ENCODE data around the gene COX10. TPM values are rescaled to one million over a fixed set of nuclear protein-coding genes. Genes with fewer than 3 reads are reported as not detected.

COX10 gene
- total RNA-seq, 2 experiments from 2014 or later = 29.9 to 30.6 TPM

DNA sequence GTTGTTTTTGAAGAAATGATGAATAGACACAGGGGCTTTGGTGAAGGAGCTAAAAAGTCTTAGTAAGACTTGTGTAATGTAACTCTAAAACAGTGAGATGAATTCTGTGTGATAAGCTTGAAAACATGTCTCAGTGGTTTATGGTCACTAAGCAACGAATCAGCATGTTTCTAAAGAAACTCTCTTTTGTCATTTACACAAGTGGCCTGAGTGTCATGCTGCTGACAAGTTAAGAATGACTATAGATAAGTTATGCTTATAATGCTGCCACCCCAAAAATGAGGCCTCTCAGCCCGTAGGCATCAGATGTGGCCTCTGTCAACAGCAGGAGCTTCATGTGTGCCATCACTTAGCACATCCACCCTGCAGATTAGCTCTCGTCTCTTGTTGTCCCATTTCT, 8.7 kb downstream of the COX10 start:
- Mint-ChIP-seq H3K27ac (no peak overlapping the region), H3K27me3 (ENCODE audit: low read depth) (no peaks in the 10 kb centered on the region), H3K4me3 (no peak overlapping the region), H3K9me3 (no peaks in the 10 kb centered on the region), H3K4me1 (ENCODE audit: low read depth) (peaks cover 15% of the 10 kb centered on the region), H3K36me3 (ENCODE audit: low read depth) (peaks cover 42% of the 10 kb centered on the region)
- DNase-seq = no peak
- intact Hi-C loops (cut with micrococcal nuclease) = no loop called here
- CTCF ChIA-PET = interaction anchor here (0.6 kb wide), 1 partner anchor 43 kb away, joined by 3 read pairs; no protein-coding TSS in a partner anchor

- intact Hi-C loops (cut with micrococcal nuclease) = no loop called here
- peaks cover 40% of the 10 kb centered on the region for H3K36me3 Mint-ChIP-seq (ENCODE audit: low read depth)
Measured at GRCh38 chr17:14080847-14081251, 11.5 kb downstream of the COX10 start.

GRCh38 chr17:14082848-14083247, 13.5 kb downstream of the COX10 start:
- CTCF ChIA-PET = no interaction called here
- Mint-ChIP-seq H3K27ac (no peak overlapping the region), H3K9me3 (no peaks in the 10 kb centered on the region), H3K4me1 (ENCODE audit: low read depth) (peaks cover 16% of the 10 kb centered on the region), H3K27me3 (ENCODE audit: low read depth) (no peaks in the 10 kb centered on the region), H3K4me3 (no peak overlapping the region), H3K36me3 (ENCODE audit: low read depth) (peaks cover 35% of the 10 kb centered on the region)
- no peak for DNase-seq
- intact Hi-C loops (cut with micrococcal nuclease) = no loop called here

More at GRCh38 chr17:14080847-14081251, 11.5 kb downstream of the COX10 start:
- Mint-ChIP-seq H3K4me3 (no peak overlapping the region), H3K27me3 (ENCODE audit: low read depth) (no peaks in the 10 kb centered on the region), H3K27ac (no peak overlapping the region), H3K9me3 (no peaks in the 10 kb centered on the region), H3K4me1 (ENCODE audit: low read depth) (peaks cover 5% of the 10 kb centered on the region)
- DNase-seq = no peak
- CTCF ChIA-PET = no interaction called here

DNA sequence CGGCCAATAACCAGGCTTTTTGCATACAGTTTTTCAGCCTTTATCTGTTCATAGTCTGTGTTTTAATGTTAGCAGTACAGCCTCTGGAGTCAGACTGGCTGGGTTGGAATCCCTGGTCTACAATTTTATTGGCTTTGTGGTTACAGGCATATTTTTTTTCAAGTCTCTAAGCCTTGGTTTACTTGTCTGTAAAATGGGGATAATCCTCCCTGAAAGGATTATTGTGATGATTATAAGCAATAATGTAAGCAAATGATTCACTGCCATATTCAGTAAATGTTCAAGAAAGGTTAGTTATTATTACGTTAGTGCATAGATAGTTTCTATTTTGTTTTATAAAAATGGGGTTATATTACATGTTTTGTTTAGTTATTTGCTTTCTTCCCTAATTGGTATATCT, 15.7 kb downstream of the COX10 start:
- Mint-ChIP-seq H3K27ac (no peak overlapping the region), H3K27me3 (ENCODE audit: low read depth) (no peaks in the 10 kb centered on the region), H3K4me1 (ENCODE audit: low read depth) (peaks cover 33% of the 10 kb centered on the region), H3K36me3 (ENCODE audit: low read depth) (peaks cover 26% of the 10 kb centered on the region), H3K9me3 (no peaks in the 10 kb centered on the region), H3K4me3 (no peak overlapping the region)
- DNase-seq = no peak
- CTCF ChIA-PET = no interaction called here
- intact Hi-C loops (cut with micrococcal nuclease) = no loop called here

GRCh38 chr17:14086189-14086588, 16.9 kb downstream of the COX10 start:
- H3K4me1 Mint-ChIP-seq (ENCODE audit: low read depth) = peaks cover 38% of the 10 kb centered on the region
- CTCF ChIA-PET = no interaction called here
- peaks cover 16% of the 10 kb centered on the region for H3K36me3 Mint-ChIP-seq (ENCODE audit: low read depth)
- no peak overlapping the region for H3K4me3 Mint-ChIP-seq
- no peaks in the 10 kb centered on the region for H3K9me3 Mint-ChIP-seq
- intact Hi-C loops (cut with micrococcal nuclease) = no loop called here
- DNase-seq = no peak
- no peaks in the 10 kb centered on the region for H3K27me3 Mint-ChIP-seq (ENCODE audit: low read depth)
- no peak overlapping the region for H3K27ac Mint-ChIP-seq

DNA sequence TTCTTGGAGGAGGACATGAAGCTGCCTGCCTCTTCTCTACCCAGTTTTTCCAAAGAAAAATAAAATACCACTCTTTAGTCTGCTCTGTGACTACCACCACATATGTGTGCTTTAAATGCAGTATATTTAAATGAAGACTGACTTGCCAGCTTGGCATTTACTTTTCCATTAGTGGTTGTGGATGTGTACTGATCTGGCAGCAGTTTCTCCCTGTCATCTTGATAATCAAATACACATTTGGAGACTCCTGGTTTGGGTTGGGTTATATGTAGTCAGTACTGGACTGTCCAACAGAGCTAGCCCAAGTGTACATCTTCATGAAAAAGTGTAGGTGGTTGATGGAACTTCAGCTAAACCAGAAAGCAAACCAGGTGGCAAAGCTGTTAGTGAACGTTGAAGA, 19.9 kb downstream of the COX10 start:
- Mint-ChIP-seq H3K27ac (no peak overlapping the region), H3K4me1 (ENCODE audit: low read depth) (peaks cover 56% of the 10 kb centered on the region)

DNA sequence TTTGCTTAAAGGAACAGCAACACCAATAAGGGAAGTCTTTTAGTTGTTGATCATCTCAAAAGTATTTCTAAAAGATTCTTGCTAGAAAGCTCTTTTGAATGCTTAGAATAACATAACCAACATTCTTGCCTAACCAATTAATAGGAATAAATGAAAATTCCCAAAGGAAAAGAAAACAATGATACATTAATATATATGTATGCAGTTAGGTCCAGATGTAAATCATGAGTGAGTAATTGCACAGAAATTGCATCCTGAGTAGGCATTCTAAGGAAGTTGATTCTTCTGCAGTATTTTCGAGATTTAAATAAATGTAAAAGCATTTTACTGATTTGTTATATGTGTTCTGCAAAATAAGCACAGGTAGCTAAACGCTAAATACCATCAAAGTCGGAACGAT, 22.1 kb downstream of the COX10 start:
- Mint-ChIP-seq H3K27ac (no peak overlapping the region), H3K27me3 (ENCODE audit: low read depth) (no peaks in the 10 kb centered on the region), H3K4me1 (ENCODE audit: low read depth) (peaks cover 65% of the 10 kb centered on the region), H3K9me3 (no peaks in the 10 kb centered on the region), H3K36me3 (ENCODE audit: low read depth) (peaks cover 17% of the 10 kb centered on the region), H3K4me3 (no peak overlapping the region)
- CTCF ChIA-PET = no interaction called here
- no peak for DNase-seq
- intact Hi-C loops (cut with micrococcal nuclease) = no loop called here

More for the DNA sequence above, 19.9 kb downstream of the COX10 start:
- Mint-ChIP-seq H3K36me3 (ENCODE audit: low read depth) (peaks cover 8% of the 10 kb centered on the region), H3K27me3 (ENCODE audit: low read depth) (no peaks in the 10 kb centered on the region), H3K9me3 (no peaks in the 10 kb centered on the region), H3K4me3 (no peak overlapping the region)
- CTCF ChIA-PET = interaction anchor here (0.5 kb wide), 2 partner anchors 402 to 475 kb away, joined by 3 read pairs; no protein-coding TSS in a partner anchor
- intact Hi-C loops (cut with micrococcal nuclease) = no loop called here
- no peak for DNase-seq

DNA sequence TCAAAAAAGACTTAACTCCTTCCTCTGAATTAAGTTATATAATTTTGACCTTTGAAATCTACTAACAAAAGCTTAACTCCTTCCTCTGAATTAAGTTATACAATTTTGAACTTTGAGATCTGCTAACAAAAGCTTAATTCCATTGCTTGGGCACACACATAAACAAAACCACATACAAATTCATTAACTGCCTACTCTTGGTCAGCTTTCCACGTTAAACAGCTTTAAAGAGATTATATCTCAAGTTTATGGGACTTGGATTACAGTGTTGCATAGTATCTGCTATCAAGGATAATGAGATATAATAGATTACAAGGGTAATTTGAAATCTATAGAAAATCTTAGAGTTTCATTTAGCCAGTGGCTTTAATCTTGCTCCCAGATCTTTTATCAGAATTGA, 23.5 kb downstream of the COX10 start:
- H3K4me3 Mint-ChIP-seq = no peak overlapping the region
- H3K27me3 Mint-ChIP-seq (ENCODE audit: low read depth) = no peaks in the 10 kb centered on the region
- no peak for DNase-seq
- H3K4me1 Mint-ChIP-seq (ENCODE audit: low read depth) = peaks cover 56% of the 10 kb centered on the region
- CTCF ChIA-PET = no interaction called here
- no peaks in the 10 kb centered on the region for H3K9me3 Mint-ChIP-seq
- intact Hi-C loops (cut with micrococcal nuclease) = no loop called here
- H3K27ac Mint-ChIP-seq = no peak overlapping the region
- H3K36me3 Mint-ChIP-seq (ENCODE audit: low read depth) = peaks cover 12% of the 10 kb centered on the region

GRCh38 chr17:14094676-14095601, 25.6 kb downstream of the COX10 start:
- no peak overlapping the region for H3K27ac Mint-ChIP-seq
- CTCF ChIA-PET = no interaction called here
- H3K36me3 Mint-ChIP-seq (ENCODE audit: low read depth) = peaks cover 8% of the 10 kb centered on the region
- intact Hi-C loops (cut with micrococcal nuclease) = no loop called here
- no peaks in the 10 kb centered on the region for H3K9me3 Mint-ChIP-seq
- H3K27me3 Mint-ChIP-seq (ENCODE audit: low read depth) = no peaks in the 10 kb centered on the region
- H3K4me3 Mint-ChIP-seq = no peak overlapping the region
- DNase-seq = no peak
- peaks cover 37% of the 10 kb centered on the region for H3K4me1 Mint-ChIP-seq (ENCODE audit: low read depth)

DNA sequence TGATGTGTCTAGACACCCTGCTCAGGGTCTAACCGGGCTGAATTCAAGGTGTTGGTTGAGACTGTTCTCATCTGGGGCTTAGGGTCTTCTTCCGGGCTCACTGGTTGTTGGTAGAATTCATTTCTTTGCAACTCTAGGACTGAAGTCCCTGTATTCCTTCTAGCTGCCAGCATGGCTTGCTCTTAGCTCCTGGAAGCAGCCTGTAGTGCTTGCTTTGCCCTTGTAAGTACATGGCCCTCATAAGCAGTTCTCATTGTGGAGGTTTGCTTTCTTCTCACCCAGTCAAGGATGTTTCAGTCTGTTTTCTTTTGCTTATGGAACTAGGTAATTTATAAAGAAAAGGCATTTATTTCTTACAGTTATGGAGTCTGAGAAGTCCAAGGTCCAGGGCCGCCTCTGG, 26.3 kb downstream of the COX10 start:
- Mint-ChIP-seq H3K27me3 (ENCODE audit: low read depth) (no peaks in the 10 kb centered on the region), H3K4me1 (ENCODE audit: low read depth) (peaks cover 33% of the 10 kb centered on the region), H3K27ac (no peak overlapping the region), H3K4me3 (no peak overlapping the region), H3K36me3 (ENCODE audit: low read depth) (peaks cover 8% of the 10 kb centered on the region), H3K9me3 (no peaks in the 10 kb centered on the region)
- CTCF ChIA-PET = no interaction called here
- intact Hi-C loops (cut with micrococcal nuclease) = no loop called here
- DNase-seq = no peak

- H3K36me3 Mint-ChIP-seq (ENCODE audit: low read depth) = peaks cover 21% of the 10 kb centered on the region
- no peak for DNase-seq
- no peak overlapping the region for H3K4me3 Mint-ChIP-seq
- H3K27me3 Mint-ChIP-seq (ENCODE audit: low read depth) = no peaks in the 10 kb centered on the region
- no peak overlapping the region for H3K27ac Mint-ChIP-seq
- intact Hi-C loops (cut with micrococcal nuclease) = no loop called here
- H3K9me3 Mint-ChIP-seq = no peaks in the 10 kb centered on the region
- CTCF ChIA-PET = no interaction called here
- peaks cover 19% of the 10 kb centered on the region for H3K4me1 Mint-ChIP-seq (ENCODE audit: low read depth)
Measured at GRCh38 chr17:14098246-14098645, 28.9 kb downstream of the COX10 start.

- no peak for DNase-seq
- intact Hi-C loops (cut with micrococcal nuclease) = no loop called here
- Mint-ChIP-seq H3K9me3 (no peaks in the 10 kb centered on the region), H3K27me3 (ENCODE audit: low read depth) (no peaks in the 10 kb centered on the region), H3K4me3 (no peak overlapping the region), H3K27ac (no peak overlapping the region), H3K4me1 (ENCODE audit: low read depth) (peaks cover 8% of the 10 kb centered on the region), H3K36me3 (ENCODE audit: low read depth) (peaks cover 24% of the 10 kb centered on the region)
- CTCF ChIA-PET = no interaction called here
Measured at GRCh38 chr17:14101976-14102375, 32.7 kb downstream of the COX10 start.

GRCh38 chr17:14103836-14104235, 34.5 kb downstream of the COX10 start:
- CTCF ChIA-PET = no interaction called here
- H3K27me3 Mint-ChIP-seq (ENCODE audit: low read depth) = no peaks in the 10 kb centered on the region
- no peak for DNase-seq
- H3K27ac Mint-ChIP-seq = no peak overlapping the region
- H3K9me3 Mint-ChIP-seq = no peaks in the 10 kb centered on the region
- no peak overlapping the region for H3K4me3 Mint-ChIP-seq
- intact Hi-C loops (cut with micrococcal nuclease) = no loop called here
- H3K4me1 Mint-ChIP-seq (ENCODE audit: low read depth) = peaks cover 25% of the 10 kb centered on the region
- H3K36me3 Mint-ChIP-seq (ENCODE audit: low read depth) = peaks cover 31% of the 10 kb centered on the region
